Measurements from ENCODE around the gene LIPC.

The LIPC gene

DNA sequence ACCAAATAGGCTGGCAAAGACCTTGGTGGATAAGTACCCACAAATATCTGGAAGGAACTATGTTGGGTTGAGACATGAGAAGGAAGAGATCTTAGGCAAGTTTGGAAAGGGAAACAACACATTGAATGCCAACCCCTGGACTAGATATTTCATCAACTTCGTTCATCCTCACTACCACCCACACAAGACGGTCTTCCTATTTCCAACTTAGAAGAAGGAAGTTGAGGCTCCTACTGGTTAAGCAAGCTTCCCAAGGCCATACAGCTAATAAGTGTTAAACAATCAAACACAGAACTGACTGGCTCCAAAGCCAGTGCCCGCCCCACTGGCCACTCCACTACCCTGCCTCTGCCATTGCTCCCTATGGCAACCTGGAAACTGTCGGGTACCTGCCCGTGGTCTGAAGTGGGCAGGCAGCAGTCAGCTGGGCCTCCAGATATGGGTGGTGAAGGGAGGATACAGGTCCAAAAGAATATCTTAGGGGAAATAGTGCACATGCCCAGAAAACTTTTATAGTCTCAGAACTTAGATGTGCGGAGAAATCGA lies 94.9 kb downstream of the LIPC start:
- Histone ChIP-seq H3K27ac (ENCODE audit: low read length) (no peak overlapping the region), H3K36me3 (ENCODE audit: insufficient read depth, low read length) (no peaks in the 10 kb centered on the region), H3K27me3 (ENCODE audit: insufficient read depth, low read length, poor library complexity) (no peaks in the 10 kb centered on the region), H3K4me2 (ENCODE audit: insufficient read depth, low read length) (no peak overlapping the region), H3K4me1 (ENCODE audit: insufficient read depth, low read length) (no peaks in the 10 kb centered on the region), H4K20me1 (ENCODE audit: insufficient read depth, low read length) (no peaks in the 10 kb centered on the region), H3K79me2 (ENCODE audit: insufficient read depth, low read length) (no peaks in the 10 kb centered on the region), H3K9me3 (ENCODE audit: insufficient read depth, low read length, severe bottlenecking) (no peaks in the 10 kb centered on the region), H3K9ac (ENCODE audit: low read depth, low read length) (no peak overlapping the region), H2AFZ (ENCODE audit: low read depth, low read length) (no peak overlapping the region), H3K4me3 (ENCODE audit: low read depth in 1 of 2, low read length in 2 of 2) (no peak overlapping the region)
- DNase-seq: no peak
- no peak for ATAC-seq (ENCODE audit: insufficient read depth, low read depth)
- TF ChIP-seq, protein P1, sequence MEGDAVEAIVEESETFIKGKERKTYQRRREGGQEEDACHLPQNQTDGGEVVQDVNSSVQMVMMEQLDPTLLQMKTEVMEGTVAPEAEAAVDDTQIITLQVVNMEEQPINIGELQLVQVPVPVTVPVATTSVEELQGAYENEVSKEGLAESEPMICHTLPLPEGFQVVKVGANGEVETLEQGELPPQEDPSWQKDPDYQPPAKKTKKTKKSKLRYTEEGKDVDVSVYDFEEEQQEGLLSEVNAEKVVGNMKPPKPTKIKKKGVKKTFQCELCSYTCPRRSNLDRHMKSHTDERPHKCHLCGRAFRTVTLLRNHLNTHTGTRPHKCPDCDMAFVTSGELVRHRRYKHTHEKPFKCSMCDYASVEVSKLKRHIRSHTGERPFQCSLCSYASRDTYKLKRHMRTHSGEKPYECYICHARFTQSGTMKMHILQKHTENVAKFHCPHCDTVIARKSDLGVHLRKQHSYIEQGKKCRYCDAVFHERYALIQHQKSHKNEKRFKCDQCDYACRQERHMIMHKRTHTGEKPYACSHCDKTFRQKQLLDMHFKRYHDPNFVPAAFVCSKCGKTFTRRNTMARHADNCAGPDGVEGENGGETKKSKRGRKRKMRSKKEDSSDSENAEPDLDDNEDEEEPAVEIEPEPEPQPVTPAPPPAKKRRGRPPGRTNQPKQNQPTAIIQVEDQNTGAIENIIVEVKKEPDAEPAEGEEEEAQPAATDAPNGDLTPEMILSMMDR (IDR thresholded peaks at IDR 0.05; ENCODE audit: borderline replicate concordance, extremely low read depth, low read length, poor library complexity, severe bottlenecking): no peak
- no peak for TF ChIP-seq EZH2 (IDR thresholded peaks at IDR 0.05; ENCODE audit: borderline replicate concordance, low read depth, low read length, severe bottlenecking)

DNA sequence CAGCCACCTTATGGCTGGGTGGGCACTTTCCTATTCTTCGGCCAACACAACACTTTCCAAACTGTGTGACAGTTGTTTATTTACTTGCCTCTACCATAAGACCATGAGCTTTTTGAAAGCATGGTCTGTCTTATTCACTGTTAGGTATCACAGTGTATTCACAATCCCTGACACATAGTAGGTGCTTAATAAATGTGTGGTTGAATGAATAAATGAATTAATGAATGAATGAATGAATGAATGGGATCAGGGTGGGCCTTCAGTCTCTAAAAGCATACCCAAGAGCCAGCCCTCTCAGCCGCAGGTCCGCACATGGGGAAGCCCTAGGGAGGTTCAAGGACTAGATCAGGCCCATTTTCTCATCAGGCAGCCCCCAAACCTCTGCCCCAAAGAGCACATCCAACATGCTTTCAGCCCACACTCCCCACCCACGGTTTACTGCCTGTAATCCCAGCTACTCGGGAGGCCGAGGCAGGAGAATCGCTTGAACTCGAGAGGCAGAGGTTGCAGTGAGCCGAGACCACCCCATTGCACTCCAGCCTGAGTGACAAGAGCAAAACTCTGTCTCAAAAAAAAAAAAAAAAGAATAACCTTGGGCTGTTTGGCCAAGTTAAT lies 95.9 kb downstream of the LIPC start:
- H3K9me3 ChIP-seq (ENCODE audit: insufficient read depth, low read length, severe bottlenecking): no peaks in the 10 kb centered on the region
- H3K4me1 ChIP-seq (ENCODE audit: insufficient read depth, low read length): no peaks in the 10 kb centered on the region
- H3K4me2 ChIP-seq (ENCODE audit: insufficient read depth, low read length): no peak overlapping the region
- no peaks in the 10 kb centered on the region for H4K20me1 ChIP-seq (ENCODE audit: insufficient read depth, low read length)
- ATAC-seq (ENCODE audit: insufficient read depth, low read depth) (no peak), DNase-seq (no peak)
- H3K27me3 ChIP-seq (ENCODE audit: insufficient read depth, low read length, poor library complexity): no peaks in the 10 kb centered on the region
- no peak overlapping the region for H3K4me3 ChIP-seq (ENCODE audit: low read depth in 1 of 2, low read length in 2 of 2)
- no peak overlapping the region for H2AFZ ChIP-seq (ENCODE audit: low read depth, low read length)
- H3K79me2 ChIP-seq (ENCODE audit: insufficient read depth, low read length): no peaks in the 10 kb centered on the region
- no peak overlapping the region for H3K27ac ChIP-seq (ENCODE audit: low read length)
- H3K36me3 ChIP-seq (ENCODE audit: insufficient read depth, low read length): no peaks in the 10 kb centered on the region
- H3K9ac ChIP-seq (ENCODE audit: low read depth, low read length): no peak overlapping the region
- TF ChIP-seq EZH2 (IDR thresholded peaks at IDR 0.05; ENCODE audit: borderline replicate concordance, low read depth, low read length, severe bottlenecking): no peak
- TF ChIP-seq, protein P1 (IDR thresholded peaks at IDR 0.05; ENCODE audit: borderline replicate concordance, extremely low read depth, low read length, poor library complexity, severe bottlenecking): no peak

DNA sequence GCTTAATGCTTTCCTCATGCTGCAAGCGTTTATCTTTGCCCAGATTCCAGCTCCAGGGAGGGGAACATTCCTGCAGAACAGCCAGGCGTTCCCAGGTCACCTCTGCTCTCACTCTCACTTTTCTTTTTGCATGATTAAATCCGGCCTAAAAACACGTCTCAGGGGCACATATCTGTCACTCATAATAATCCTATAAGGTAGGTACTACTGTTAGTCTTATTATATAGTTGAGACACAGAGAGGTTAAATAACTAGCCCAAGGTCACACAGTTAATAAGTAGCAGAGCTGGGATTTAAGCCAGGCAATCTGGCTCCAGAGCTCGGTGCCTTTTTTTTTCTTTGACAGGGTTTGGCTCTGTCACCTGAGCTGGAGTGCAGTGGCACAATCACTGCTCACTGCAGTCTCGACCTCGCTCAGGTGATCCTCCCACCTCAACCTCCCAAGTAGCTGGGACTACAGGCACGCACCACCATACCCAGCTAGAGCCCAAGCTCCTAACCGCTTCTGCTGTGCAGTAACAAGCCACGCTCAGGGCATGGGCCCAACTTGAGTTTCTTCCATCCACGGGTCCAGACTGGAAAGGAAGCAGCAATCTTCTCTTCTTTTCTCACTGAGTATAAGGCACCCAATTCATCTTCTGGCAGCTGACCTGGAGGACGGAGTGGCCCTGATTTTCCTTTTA lies 96.5 kb downstream of the LIPC start:
- ATAC-seq (ENCODE audit: insufficient read depth, low read depth) (no peak), DNase-seq (no peak)
- Histone ChIP-seq H3K27me3 (ENCODE audit: insufficient read depth, low read length, poor library complexity) (no peaks in the 10 kb centered on the region), H3K9me3 (ENCODE audit: insufficient read depth, low read length, severe bottlenecking) (no peaks in the 10 kb centered on the region), H3K4me1 (ENCODE audit: insufficient read depth, low read length) (no peaks in the 10 kb centered on the region), H3K27ac (ENCODE audit: low read length) (no peak overlapping the region), H3K4me2 (ENCODE audit: insufficient read depth, low read length) (no peak overlapping the region), H3K9ac (ENCODE audit: low read depth, low read length) (no peak overlapping the region), H4K20me1 (ENCODE audit: insufficient read depth, low read length) (no peaks in the 10 kb centered on the region), H3K79me2 (ENCODE audit: insufficient read depth, low read length) (no peaks in the 10 kb centered on the region), H3K36me3 (ENCODE audit: insufficient read depth, low read length) (no peaks in the 10 kb centered on the region), H3K4me3 (ENCODE audit: low read depth in 1 of 2, low read length in 2 of 2) (no peak overlapping the region), H2AFZ (ENCODE audit: low read depth, low read length) (no peak overlapping the region)
- TF ChIP-seq EZH2 (IDR thresholded peaks at IDR 0.05; ENCODE audit: borderline replicate concordance, low read depth, low read length, severe bottlenecking): no peak
- TF ChIP-seq, protein P1 (IDR thresholded peaks at IDR 0.05; ENCODE audit: borderline replicate concordance, extremely low read depth, low read length, poor library complexity, severe bottlenecking): no peak

All from DND-41 (cell line).